GM12874 (cell line): ENCODE data around the gene THSD4.

Source experiments
- TF ChIP-seq, protein P1 (sequence below): IDR thresholded peaks from 2 replicates; pipeline ENCODE4 v1.5.1; 2011; ENCODE audit warnings: low read depth, mild to moderate bottlenecking, control low read depth, low read length, moderate library complexity; ENCODE audit not compliant: insufficient read depth

THSD4 gene

DNA sequence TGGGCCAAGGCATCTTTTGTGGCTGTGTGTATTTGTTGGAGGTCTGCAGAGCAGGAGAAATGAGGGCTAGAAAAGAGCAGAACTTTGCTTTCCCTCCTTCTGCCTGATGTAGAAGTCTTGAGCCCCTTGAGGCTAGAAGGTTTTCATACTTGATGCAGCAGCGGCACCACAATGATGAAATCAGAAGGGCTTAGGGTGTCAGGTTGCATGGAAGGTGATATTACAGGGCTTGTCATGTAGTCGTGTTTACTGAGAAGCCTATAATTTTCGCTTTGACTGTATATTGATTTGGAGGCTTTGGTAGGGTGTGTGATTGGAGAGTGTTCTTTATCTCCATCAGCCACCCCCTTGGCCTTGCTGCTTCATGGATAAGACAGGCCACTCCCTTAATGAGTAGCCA lies 339.8 kb downstream of the THSD4 start:
- TF ChIP-seq, protein P1, sequence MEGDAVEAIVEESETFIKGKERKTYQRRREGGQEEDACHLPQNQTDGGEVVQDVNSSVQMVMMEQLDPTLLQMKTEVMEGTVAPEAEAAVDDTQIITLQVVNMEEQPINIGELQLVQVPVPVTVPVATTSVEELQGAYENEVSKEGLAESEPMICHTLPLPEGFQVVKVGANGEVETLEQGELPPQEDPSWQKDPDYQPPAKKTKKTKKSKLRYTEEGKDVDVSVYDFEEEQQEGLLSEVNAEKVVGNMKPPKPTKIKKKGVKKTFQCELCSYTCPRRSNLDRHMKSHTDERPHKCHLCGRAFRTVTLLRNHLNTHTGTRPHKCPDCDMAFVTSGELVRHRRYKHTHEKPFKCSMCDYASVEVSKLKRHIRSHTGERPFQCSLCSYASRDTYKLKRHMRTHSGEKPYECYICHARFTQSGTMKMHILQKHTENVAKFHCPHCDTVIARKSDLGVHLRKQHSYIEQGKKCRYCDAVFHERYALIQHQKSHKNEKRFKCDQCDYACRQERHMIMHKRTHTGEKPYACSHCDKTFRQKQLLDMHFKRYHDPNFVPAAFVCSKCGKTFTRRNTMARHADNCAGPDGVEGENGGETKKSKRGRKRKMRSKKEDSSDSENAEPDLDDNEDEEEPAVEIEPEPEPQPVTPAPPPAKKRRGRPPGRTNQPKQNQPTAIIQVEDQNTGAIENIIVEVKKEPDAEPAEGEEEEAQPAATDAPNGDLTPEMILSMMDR, result no peak

DNA sequence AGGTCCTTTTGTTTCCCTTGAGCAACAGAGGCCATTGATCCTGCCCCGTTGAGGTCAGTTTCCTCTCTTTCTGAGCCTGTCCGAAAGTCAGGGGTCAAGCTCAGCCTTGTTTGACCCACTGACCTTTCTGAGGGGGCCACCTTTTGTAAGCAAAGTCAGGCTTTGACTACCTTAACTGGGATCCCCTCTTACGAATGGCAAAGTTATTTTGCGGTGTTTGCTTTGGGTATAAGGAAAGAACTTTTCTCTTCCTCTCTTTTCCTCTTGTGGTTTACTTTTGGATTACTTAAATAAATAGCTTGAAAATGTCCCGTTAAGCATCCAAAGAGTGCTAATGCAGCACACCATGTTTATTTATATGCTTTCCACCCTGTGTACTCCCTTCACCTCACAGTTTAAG lies 340.6 kb downstream of the THSD4 start:
- TF ChIP-seq, protein P1, result no peak

DNA sequence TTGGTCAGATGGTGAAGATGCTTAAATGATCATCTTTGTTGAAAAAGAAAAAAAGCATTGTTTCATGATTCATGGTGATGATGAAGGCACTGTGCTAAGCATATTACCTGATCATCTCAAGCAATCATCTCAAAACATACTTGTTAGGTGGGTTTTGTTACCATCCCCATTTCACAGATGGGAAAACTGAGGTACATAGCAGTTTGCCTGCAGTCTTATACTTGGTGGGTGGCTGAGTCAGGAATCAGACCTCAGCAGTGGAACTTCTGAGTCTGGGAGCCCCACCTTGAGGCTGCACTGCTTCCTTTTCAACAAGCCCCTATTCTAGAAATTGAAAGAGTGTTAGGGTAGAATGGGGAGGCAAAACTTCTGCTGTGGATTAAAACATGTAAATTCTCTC lies 341.1 kb downstream of the THSD4 start:
- TF ChIP-seq, protein P1, result no peak

DNA sequence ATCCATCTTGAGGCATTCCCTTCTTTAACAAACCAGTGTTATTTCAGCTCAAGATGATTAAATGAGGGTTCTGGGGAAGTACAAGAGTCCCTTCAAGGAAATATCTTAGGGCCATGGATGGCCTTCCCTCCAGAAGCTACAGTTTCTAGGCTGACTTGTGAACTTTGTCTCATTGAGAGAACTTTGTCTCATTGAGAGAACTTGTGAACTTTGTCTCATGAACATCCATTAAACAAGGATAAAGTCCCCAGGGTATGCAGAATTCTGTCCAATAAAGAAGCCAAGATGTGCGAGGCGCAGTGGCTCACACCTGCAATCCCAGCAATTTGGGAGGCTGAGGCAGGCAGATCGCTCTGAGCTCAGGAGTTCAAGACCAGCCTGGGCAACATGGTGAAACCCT lies 341.5 kb downstream of the THSD4 start:
- TF ChIP-seq, protein P1, result no peak

DNA sequence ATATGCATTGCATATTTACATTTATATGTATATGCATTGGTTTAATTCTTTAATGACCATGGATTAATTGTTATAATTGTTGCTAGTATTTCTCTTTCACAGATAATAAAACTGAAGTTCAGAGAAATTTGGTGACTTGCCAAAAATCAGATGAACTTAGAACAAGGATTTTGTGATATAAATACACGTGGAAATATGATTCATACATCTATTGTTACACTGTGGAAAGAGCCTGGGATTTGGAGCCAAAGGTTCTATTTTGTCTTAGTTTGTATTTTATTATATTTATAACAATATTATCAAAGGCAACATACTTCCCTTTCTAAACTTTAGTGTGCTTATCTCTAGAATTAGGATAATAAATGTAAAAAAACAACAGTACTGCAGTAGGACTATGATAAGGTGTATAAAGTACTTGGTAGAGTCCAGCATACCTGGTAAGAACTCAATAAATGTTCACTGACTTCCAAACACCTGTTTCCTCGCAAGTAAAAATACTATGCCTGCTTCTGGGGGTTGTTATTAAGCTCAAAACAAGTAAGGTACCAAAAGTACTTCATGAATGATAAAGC lies 342.9 kb downstream of the THSD4 start:
- TF ChIP-seq, protein P1, result no peak

DNA sequence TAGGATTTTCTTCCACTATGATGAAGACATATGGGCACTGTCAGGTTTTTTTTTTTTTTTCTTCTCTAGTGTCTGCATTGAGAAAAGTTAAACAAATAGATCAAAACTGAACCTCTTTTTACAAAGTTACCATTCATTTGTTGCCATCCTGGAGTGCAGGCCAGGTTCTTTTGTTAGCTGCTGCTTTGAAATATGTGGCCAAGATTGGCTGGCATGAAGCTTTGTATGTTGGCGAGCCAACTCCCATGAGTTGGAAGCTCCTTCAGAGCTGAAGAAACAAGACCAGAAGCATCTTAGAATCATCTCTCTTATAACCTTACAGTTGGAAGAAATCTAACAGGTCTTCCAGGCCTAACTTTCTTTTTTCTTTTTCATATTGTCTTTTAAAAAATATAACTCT lies 346.5 kb downstream of the THSD4 start:
- TF ChIP-seq, protein P1, result no peak

DNA sequence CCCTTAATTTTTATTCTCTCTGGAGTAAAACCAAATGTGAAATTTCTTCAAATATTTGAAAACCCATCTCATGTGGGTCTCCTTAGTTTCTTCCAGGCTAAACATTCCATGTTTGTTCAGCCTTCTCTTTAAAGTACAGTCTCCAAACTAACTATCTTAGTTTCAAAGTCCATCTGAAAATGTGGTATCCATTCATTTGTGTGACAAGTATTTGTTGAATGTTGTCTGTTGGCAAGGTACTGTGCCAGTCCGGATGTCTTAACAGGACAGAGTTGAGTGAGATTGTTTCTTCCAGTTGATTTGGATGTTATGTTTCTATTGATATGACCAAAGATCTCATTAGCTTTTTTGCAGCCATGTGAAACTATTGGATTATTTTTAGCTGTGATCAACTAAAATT lies 347.4 kb downstream of the THSD4 start:
- TF ChIP-seq, protein P1, result no peak
